SK-N-SH (cell line): ENCODE data around the gene STARD3NL. TPM values are rescaled to one million over a fixed set of nuclear protein-coding genes. Genes with fewer than 3 reads are reported as not detected.
"Not testable (repeated sequence)": the region's sequence is repeated elsewhere in the genome, so short reads cannot be mapped to it uniquely, and the experiment has no call there.

Experiments used
- CTCF ChIA-PET: fragments of 300-600, 350-600 bp; formaldehyde crosslinking; extraction: SDS; loops from one replicate; lab custom pipeline; 2021; lab: Yijun Ruan, JAX
- POLR2A ChIA-PET: fragments of 350-600 bp; sonication (Branson Sonifier 250); formaldehyde crosslinking; extraction: SDS; loops from one replicate; lab custom pipeline; 2020; ENCODE audit warnings: antibody characterized with exemption, inconsistent platforms; lab: Yijun Ruan, JAX
- DNase-seq: peaks from one replicate; pipeline ENCODE4 v3.0.0; 2012
- H2AFZ ChIP-seq: fragments of 200-600 bp; sonication (generic); 2 replicates; pipeline ENCODE4 v1.8.1; 2016; ENCODE audit warnings: antibody characterized with exemption, mild to moderate bottlenecking, low read depth
- H3F3A ChIP-seq: fragments of 200-600 bp; sonication (generic); replicated peaks from 2 replicates; pipeline ENCODE3; 2016; ENCODE audit warnings: antibody characterized with exemption, mild to moderate bottlenecking; ENCODE audit not compliant: insufficient read depth
- H3K27ac ChIP-seq, 2 experiments: fragments of 200-500 bp in 1 of 2; fragments of 200-600 bp in 1 of 2; sonication (Bioruptor generic) in 1 of 2; sonication (generic), shearing (Covaris generic) in 1 of 2; 2 replicates each; pipeline versions ENCODE4 v1.5.1 to v1.6.1; 2014 to 2016; ENCODE audit warnings: low read depth in 2 of 2, inconsistent platforms in 1 of 2, low read length in 1 of 2, mild to moderate bottlenecking in 1 of 2, mixed read lengths in 1 of 2
- H3K27me3 ChIP-seq: fragments of 200-600 bp; sonication (generic), shearing (Covaris generic); 2 replicates; pipeline ENCODE4 v1.6.1; 2016; ENCODE audit warnings: mixed run types; ENCODE audit not compliant: insufficient read depth
- H3K36me3 ChIP-seq, 2 experiments: fragments of 200-500 bp in 1 of 2; fragments of 200-600 bp in 1 of 2; sonication (Bioruptor generic) in 1 of 2; sonication (generic) in 1 of 2; replicated peaks in 1 of 2; 2 replicates each; pipeline versions ENCODE3 to v1.5.1; 2014 to 2016; ENCODE audit warnings: low read length in 1 of 2, mild to moderate bottlenecking in 1 of 2; ENCODE audit not compliant: insufficient read depth in 2 of 2, control insufficient read depth in 1 of 2
- H3K4me1 ChIP-seq, 2 experiments: fragments of 200-500 bp in 1 of 2; fragments of 200-600 bp in 1 of 2; sonication (Bioruptor generic) in 1 of 2; sonication (generic), shearing (Covaris generic) in 1 of 2; 2 replicates each; pipeline versions ENCODE4 v1.5.1 to v1.6.1; 2014 to 2016; ENCODE audit warnings: low read depth in 1 of 2, low read length in 1 of 2, mixed run types in 1 of 2; ENCODE audit not compliant: insufficient read depth in 2 of 2, control insufficient read depth in 1 of 2
- H3K4me2 ChIP-seq: fragments of 200-600 bp; sonication (generic), shearing (Covaris generic); 2 replicates; pipeline ENCODE4 v1.6.1; 2017; ENCODE audit warnings: mixed run types
- H3K4me3 ChIP-seq, 2 experiments: fragments of 200-500 bp in 1 of 2; fragments of 200-600 bp in 1 of 2; sonication (Bioruptor generic) in 1 of 2; sonication (generic), shearing (Covaris generic) in 1 of 2; 2 replicates each; pipeline versions ENCODE4 v1.5.1 to v1.8.1; 2014 to 2016; ENCODE audit warnings: low read depth in 2 of 2, inconsistent platforms in 1 of 2, low read length in 1 of 2, mild to moderate bottlenecking in 1 of 2, mixed read lengths in 1 of 2, moderate library complexity in 1 of 2
- H3K79me2 ChIP-seq: fragments of 200-600 bp; sonication (generic); 2 replicates; pipeline ENCODE4 v1.8.1; 2017; ENCODE audit warnings: mild to moderate bottlenecking; ENCODE audit not compliant: insufficient read depth
- H3K9ac ChIP-seq: fragments of 200-600 bp; sonication (generic); 2 replicates; pipeline ENCODE4 v1.6.1; 2017; ENCODE audit warnings: mixed run types
- H3K9me2 ChIP-seq: fragments of 200-600 bp; sonication (generic); 2 replicates; pipeline ENCODE4 v1.6.1; 2017; ENCODE audit warnings: mixed run types
- H3K9me3 ChIP-seq: fragments of 200-600 bp; sonication (generic); 2 replicates; pipeline ENCODE4 v1.6.1; 2017; ENCODE audit warnings: mixed run types, mild to moderate bottlenecking, moderate library complexity
- H4K20me1 ChIP-seq: fragments of 200-600 bp; sonication (generic); 2 replicates; pipeline ENCODE4 v1.6.1; 2017; ENCODE audit warnings: mild to moderate bottlenecking, mixed run types; ENCODE audit not compliant: insufficient read depth
- WGBS: methylation state at CpG from one replicate; pipeline ENCODE4 v1.1.6; 2017; ENCODE audit warnings: low lambda C conversion rate; 5-methylcytosine and 5-hydroxymethylcytosine counted together
- polyA plus RNA-seq, 3 experiments: library from polyadenylated mRNA; depleted of rRNA; stranded (reverse); fragments of >200 nt; gene quantifications; 2 replicates each; pipeline ENCODE4 v1.2.3, GENCODE V29; 2012

The STARD3NL gene
- polyA plus RNA-seq, 1 of the 3 experiments (the other 2 are of a cell fraction) = 46.3 TPM

- H3K9me2 ChIP-seq, H2AFZ ChIP-seq, H3K9ac ChIP-seq, H3K36me3 ChIP-seq, H3K9me3 ChIP-seq, DNase-seq, H3K27me3 ChIP-seq, H3K4me2 ChIP-seq, H3F3A ChIP-seq, H4K20me1 ChIP-seq, H3K4me3 ChIP-seq, POLR2A ChIA-PET, H3K4me1 ChIP-seq, H3K79me2 ChIP-seq, H3K27ac ChIP-seq: not testable (repeated sequence)
- CTCF ChIA-PET = interaction anchor here (2.0 kb wide), 1 partner anchor 41 kb away, joined by 4 read pairs; no protein-coding TSS in a partner anchor
- 61% methylated on average over 1 of the region's 1 CpG for WGBS
These were observed 85.2 kb downstream of the STARD3NL start for GRCh38 chr7:38263274-38263673.

- H3F3A ChIP-seq, H3K79me2 ChIP-seq, H3K4me3 ChIP-seq, H3K27ac ChIP-seq, H3K27me3 ChIP-seq, H3K9me2 ChIP-seq, H3K9ac ChIP-seq, DNase-seq, H3K4me1 ChIP-seq, H4K20me1 ChIP-seq, H3K4me2 ChIP-seq, H3K36me3 ChIP-seq, H2AFZ ChIP-seq, H3K9me3 ChIP-seq, POLR2A ChIA-PET: not testable (repeated sequence)
- WGBS = 6% methylated on average over 1 of the region's 1 CpG
- CTCF ChIA-PET = interaction anchor here (2.0 kb wide), 1 partner anchor 42 kb away, joined by 4 read pairs; no protein-coding TSS in a partner anchor
These were observed 86.6 kb downstream of the STARD3NL start for GRCh38 chr7:38264602-38265001.

- H3K27me3 ChIP-seq, H2AFZ ChIP-seq, H4K20me1 ChIP-seq, POLR2A ChIA-PET, H3K9me2 ChIP-seq, H3K9ac ChIP-seq, H3K27ac ChIP-seq, H3K9me3 ChIP-seq, H3K79me2 ChIP-seq, H3K4me3 ChIP-seq, DNase-seq, H3K36me3 ChIP-seq, H3K4me1 ChIP-seq, H3K4me2 ChIP-seq, H3F3A ChIP-seq: not testable (repeated sequence)
- 39% methylated on average over 3 of the region's 3 CpGs for WGBS
- CTCF ChIA-PET = interaction anchor here (2.1 kb wide), 1 partner anchor 50 kb away, joined by 5 read pairs; no protein-coding TSS in a partner anchor
These were observed 87.9 kb downstream of the STARD3NL start for GRCh38 chr7:38265958-38266357.

- CTCF ChIA-PET, H3K79me2 ChIP-seq, H3K4me1 ChIP-seq, DNase-seq, POLR2A ChIA-PET, H3K9ac ChIP-seq, H3K9me3 ChIP-seq, H3K4me2 ChIP-seq, H3K9me2 ChIP-seq, H3F3A ChIP-seq, H2AFZ ChIP-seq, H3K27ac ChIP-seq, H3K4me3 ChIP-seq, H3K27me3 ChIP-seq, H3K36me3 ChIP-seq, H4K20me1 ChIP-seq: not testable (repeated sequence)
- 37% methylated on average over 4 of the region's 4 CpGs for WGBS
These were observed 91.8 kb downstream of the STARD3NL start for GRCh38 chr7:38269704-38270346.

- DNase-seq, POLR2A ChIA-PET, H3K4me2 ChIP-seq, H3K9ac ChIP-seq, H3K27ac ChIP-seq, H2AFZ ChIP-seq, H3K4me3 ChIP-seq, H3F3A ChIP-seq, H3K4me1 ChIP-seq, H3K27me3 ChIP-seq, H3K9me2 ChIP-seq, H3K9me3 ChIP-seq, H3K79me2 ChIP-seq, H4K20me1 ChIP-seq, H3K36me3 ChIP-seq: not testable (repeated sequence)
- CTCF ChIA-PET = interaction anchor here (1.6 to 2.4 kb wide), 2 partner anchors 42 to 55 kb away, joined by 3 to 9 read pairs; no protein-coding TSS in a partner anchor
- WGBS = 58% methylated on average over 1 of the region's 2 CpGs
These were observed 92.4 kb downstream of the STARD3NL start for GRCh38 chr7:38270405-38270804.
